ENCODE results near the gene IL1RN. TPM values are rescaled to one million over a fixed set of nuclear protein-coding genes. Genes with fewer than 3 reads are reported as not detected.

IL1RN gene
- total and polyA plus RNA-seq, 2 of the 13 experiments (the other 11 are each of a cell fraction or from before 2014, with no cell fraction given): 21.2 to 101 TPM

GRCh38 chr2:113181258-113182051, 54.1 kb downstream of the IL1RN start (continued):
- TF ChIP-seq, protein P1, sequence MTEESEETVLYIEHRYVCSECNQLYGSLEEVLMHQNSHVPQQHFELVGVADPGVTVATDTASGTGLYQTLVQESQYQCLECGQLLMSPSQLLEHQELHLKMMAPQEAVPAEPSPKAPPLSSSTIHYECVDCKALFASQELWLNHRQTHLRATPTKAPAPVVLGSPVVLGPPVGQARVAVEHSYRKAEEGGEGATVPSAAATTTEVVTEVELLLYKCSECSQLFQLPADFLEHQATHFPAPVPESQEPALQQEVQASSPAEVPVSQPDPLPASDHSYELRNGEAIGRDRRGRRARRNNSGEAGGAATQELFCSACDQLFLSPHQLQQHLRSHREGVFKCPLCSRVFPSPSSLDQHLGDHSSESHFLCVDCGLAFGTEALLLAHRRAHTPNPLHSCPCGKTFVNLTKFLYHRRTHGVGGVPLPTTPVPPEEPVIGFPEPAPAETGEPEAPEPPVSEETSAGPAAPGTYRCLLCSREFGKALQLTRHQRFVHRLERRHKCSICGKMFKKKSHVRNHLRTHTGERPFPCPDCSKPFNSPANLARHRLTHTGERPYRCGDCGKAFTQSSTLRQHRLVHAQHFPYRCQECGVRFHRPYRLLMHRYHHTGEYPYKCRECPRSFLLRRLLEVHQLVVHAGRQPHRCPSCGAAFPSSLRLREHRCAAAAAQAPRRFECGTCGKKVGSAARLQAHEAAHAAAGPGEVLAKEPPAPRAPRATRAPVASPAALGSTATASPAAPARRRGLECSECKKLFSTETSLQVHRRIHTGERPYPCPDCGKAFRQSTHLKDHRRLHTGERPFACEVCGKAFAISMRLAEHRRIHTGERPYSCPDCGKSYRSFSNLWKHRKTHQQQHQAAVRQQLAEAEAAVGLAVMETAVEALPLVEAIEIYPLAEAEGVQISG (CRISPR knock-in tag; IDR thresholded peaks at IDR 0.05): peak; percentile 10; the same call in 1 of the 2 replicates
- TF ChIP-seq KMT2B (CRISPR knock-in tag; IDR thresholded peaks at IDR 0.05): no peak
- TF ChIP-seq HNRNPL (IDR thresholded peaks at IDR 0.05; ENCODE audit: low read depth, low read length): no peak
- no peak for TF ChIP-seq ZNF326 (CRISPR knock-in tag; IDR thresholded peaks at IDR 0.05; ENCODE audit: borderline replicate concordance)
- TF ChIP-seq SMC3 (IDR thresholded peaks at IDR 0.05; ENCODE audit: low read length): no peak
- TF ChIP-seq SP5 (CRISPR knock-in tag; IDR thresholded peaks at IDR 0.05; ENCODE audit: borderline replicate concordance, low read depth): no peak
- TF ChIP-seq, protein P2, sequence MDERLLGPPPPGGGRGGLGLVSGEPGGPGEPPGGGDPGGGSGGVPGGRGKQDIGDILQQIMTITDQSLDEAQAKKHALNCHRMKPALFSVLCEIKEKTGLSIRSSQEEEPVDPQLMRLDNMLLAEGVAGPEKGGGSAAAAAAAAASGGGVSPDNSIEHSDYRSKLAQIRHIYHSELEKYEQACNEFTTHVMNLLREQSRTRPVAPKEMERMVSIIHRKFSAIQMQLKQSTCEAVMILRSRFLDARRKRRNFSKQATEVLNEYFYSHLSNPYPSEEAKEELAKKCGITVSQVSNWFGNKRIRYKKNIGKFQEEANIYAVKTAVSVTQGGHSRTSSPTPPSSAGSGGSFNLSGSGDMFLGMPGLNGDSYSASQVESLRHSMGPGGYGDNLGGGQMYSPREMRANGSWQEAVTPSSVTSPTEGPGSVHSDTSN (CRISPR knock-in tag; IDR thresholded peaks at IDR 0.05): no peak
- peak; percentile 63 for TF ChIP-seq TBL1XR1 (IDR thresholded peaks at IDR 0.05; ENCODE audit: borderline replicate concordance, low read length, partially characterized antibody)
- TF ChIP-seq ZNF607 (CRISPR knock-in tag; IDR thresholded peaks at IDR 0.05; ENCODE audit: borderline replicate concordance): no peak
- peak; percentile 37; the same call in 1 of the 2 replicates for TF ChIP-seq CEBPG (CRISPR knock-in tag; IDR thresholded peaks at IDR 0.05)
- no peak for TF ChIP-seq ZNF333 (CRISPR knock-in tag; IDR thresholded peaks at IDR 0.05; ENCODE audit: borderline replicate concordance)
- no peak for TF ChIP-seq ZNF138 (CRISPR knock-in tag; IDR thresholded peaks at IDR 0.05; ENCODE audit: low read depth)
- TF ChIP-seq, protein P3, sequence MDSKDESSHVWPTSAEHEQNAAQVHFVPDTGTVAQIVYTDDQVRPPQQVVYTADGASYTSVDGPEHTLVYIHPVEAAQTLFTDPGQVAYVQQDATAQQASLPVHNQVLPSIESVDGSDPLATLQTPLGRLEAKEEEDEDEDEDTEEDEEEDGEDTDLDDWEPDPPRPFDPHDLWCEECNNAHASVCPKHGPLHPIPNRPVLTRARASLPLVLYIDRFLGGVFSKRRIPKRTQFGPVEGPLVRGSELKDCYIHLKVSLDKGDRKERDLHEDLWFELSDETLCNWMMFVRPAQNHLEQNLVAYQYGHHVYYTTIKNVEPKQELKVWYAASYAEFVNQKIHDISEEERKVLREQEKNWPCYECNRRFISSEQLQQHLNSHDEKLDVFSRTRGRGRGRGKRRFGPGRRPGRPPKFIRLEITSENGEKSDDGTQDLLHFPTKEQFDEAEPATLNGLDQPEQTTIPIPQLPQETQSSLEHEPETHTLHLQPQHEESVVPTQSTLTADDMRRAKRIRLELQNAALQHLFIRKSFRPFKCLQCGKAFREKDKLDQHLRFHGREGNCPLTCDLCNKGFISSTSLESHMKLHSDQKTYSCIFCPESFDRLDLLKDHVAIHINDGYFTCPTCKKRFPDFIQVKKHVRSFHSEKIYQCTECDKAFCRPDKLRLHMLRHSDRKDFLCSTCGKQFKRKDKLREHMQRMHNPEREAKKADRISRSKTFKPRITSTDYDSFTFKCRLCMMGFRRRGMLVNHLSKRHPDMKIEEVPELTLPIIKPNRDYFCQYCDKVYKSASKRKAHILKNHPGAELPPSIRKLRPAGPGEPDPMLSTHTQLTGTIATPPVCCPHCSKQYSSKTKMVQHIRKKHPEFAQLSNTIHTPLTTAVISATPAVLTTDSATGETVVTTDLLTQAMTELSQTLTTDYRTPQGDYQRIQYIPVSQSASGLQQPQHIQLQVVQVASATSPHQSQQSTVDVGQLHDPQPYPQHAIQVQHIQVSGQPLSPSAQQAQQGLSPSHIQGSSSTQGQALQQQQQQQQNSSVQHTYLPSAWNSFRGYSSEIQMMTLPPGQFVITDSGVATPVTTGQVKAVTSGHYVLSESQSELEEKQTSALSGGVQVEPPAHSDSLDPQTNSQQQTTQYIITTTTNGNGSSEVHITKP (CRISPR knock-in tag; IDR thresholded peaks at IDR 0.05; ENCODE audit: low read depth): no peak
- TF ChIP-seq ZNF446 (CRISPR knock-in tag; IDR thresholded peaks at IDR 0.05): no peak
- TF ChIP-seq ETV5 (CRISPR knock-in tag; IDR thresholded peaks at IDR 0.05; ENCODE audit: borderline replicate concordance): peak; percentile 43; the same call in 1 of the 2 replicates
- TF ChIP-seq FOXA3 (CRISPR knock-in tag; IDR thresholded peaks at IDR 0.05): peak; percentile 34; the same call in 1 of the 2 replicates
- no peak for TF ChIP-seq RBM39 (IDR thresholded peaks at IDR 0.05; ENCODE audit: low read depth, low read length, poor library complexity, severe bottlenecking)
- 0 out of 2 replicates have a peak, but pooled peaks have one; percentile 33 for TF ChIP-seq ZMYM3 (CRISPR knock-in tag; IDR thresholded peaks at IDR 0.05)
- no peak for TF ChIP-seq IKZF4 (CRISPR knock-in tag; IDR thresholded peaks at IDR 0.05; ENCODE audit: borderline replicate concordance, low read depth, not compliant biosample characterization)
- 0 out of 2 replicates have a peak, but pooled peaks have one; percentile 14 for TF ChIP-seq KDM2A (CRISPR knock-in tag; IDR thresholded peaks at IDR 0.05; ENCODE audit: borderline replicate concordance, low read depth)
